CD4-positive, alpha-beta T cell treated with Interleukin-15 for 1 hour (primary cell): ENCODE results near the gene TRAPPC5.

ENCODE experiments used
- DNase-seq: peaks from one replicate; pipeline ENCODE4 v3.0.0-alpha.2; 2020

Gene TRAPPC5

DNA sequence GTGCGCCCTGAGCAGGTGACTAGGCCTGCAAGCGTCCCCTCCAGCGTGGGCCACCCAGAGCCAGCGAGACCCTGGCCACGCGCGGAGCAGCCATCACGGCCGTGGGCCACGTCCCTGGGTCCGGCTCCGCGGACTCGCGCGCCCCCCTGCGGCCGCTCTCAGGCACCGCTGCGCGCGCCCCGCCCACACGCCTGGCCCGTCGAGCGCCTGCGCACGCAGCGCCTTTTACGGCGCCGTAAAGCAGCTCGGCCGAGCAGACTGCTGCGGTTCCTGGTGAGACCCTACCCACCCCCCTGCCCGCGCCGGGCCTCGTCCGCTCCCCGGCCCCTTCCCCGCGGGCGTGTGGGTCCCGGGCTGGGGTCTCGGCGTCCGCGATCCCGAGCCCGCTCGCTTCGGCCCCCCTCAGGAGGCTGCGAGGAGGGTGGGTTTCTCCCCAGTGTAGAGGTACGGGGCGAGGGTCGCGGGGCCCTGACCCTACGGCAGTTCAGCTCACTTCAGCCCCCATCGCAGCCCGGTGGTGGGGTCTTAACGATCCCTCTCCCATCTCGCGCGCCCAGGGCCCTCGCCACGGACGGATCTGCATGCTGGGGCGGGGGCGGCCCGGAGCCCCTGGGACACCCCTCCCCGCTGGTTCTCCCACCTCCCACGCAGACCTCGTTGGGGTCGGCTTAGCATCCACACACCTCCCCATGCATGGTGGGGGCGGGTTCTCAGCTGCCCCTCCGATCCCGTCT, at the start of gene TRAPPC5:
Gene TRAPPC5 (plus strand): TSS at position 228 of the 734 bp plus-strand sequence. CDS start 1,421 bp downstream, outside the sequence.
- peak; percentile 90 for DNase-seq

GRCh38 chr19:7631577-7631976, 49.1 kb upstream of the TRAPPC5 start:
- no peak for DNase-seq

GRCh38 chr19:7632340-7633203, 48.1 kb upstream of the TRAPPC5 start:
- no peak for DNase-seq

DNA sequence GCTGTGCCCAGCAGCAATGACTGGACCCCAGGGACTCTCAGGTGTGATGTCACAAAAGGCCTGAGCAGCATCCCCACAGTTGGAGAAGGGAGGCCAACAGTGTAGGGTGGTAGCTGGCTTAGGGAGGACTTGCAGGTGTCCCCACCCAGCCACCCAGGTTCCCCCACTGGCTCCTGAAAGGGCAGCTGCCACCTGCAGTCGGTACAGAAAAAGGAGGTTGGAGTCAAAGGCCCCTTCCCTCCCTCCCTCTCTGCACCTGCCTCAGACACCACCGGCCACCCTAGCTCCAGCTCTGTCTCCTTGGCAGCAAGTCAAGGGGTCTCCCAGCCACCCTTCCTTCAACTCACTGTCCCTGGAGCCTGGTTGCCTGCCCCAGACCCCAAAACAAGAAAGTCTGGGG, 46.9 kb upstream of the TRAPPC5 start, which contains the start of gene PCP2:
Gene PCP2 (minus strand): TSS at position 22 of the 400 bp plus-strand sequence. CDS start 262 bp downstream, outside the sequence.
- no peak for DNase-seq

DNA sequence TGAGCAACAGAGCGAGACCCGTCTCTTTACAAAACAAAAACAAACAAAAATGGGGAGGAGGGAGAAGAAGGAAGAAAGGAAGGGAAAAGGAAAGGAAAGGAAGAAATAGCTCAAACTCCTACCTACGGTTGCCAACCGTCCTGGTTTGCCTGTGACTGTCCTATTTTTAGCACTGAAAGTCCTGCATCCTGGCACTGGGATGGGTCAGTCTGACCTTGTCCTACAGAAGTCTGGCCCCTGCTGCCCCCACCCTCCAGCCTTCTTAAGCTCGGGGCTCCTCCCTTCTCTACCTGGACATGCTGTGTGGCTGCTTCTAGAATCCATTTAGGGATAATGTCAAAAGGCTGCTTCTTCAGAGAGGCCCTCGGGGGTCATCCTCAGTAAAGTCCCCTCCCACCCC, 45.0 kb upstream of the TRAPPC5 start:
- no peak for DNase-seq

- DNase-seq, result no peak
Observed at GRCh38 chr19:7636317-7636690, 44.3 kb upstream of the TRAPPC5 start.

DNA sequence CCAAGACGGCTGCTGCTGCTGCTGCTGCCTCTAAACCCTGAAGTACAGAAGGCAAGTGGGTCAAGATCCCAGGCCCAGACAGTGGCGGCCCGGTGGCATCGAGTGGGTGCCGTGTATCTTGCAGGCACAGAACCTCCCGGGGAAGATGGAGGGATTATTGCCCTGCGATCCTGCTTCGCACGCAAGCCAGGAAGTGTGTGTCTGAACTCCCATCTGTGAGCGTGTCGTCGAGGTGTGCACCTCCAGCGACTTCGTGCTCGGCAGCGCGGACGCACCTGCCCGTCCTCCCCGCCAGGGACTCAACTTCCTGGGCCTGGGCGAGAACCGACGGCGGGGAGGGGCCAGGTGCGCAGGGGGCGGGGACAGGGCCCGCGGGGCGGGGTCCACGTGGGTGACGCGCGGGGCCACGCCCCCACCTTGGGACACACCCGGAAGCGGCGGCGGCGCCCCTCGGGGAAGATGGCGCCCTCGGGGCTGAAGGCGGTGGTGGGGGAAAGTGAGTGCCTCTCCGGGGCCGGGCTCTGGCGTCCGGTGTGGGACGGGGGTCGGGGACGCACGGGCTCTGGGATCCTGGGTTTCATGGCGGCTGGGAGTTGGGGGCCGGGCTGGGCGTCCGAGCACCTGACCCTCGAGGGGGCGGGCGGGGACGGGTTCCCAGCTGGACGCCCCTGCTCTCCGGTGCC, 43.8 kb upstream of the TRAPPC5 start, which contains the start of gene STXBP2:
Gene STXBP2 (plus strand): TSS at position 420 of the 683 bp plus-strand sequence. CDS start 40 bp downstream, at position 460.
- DNase-seq, result peak; percentile 92

DNA sequence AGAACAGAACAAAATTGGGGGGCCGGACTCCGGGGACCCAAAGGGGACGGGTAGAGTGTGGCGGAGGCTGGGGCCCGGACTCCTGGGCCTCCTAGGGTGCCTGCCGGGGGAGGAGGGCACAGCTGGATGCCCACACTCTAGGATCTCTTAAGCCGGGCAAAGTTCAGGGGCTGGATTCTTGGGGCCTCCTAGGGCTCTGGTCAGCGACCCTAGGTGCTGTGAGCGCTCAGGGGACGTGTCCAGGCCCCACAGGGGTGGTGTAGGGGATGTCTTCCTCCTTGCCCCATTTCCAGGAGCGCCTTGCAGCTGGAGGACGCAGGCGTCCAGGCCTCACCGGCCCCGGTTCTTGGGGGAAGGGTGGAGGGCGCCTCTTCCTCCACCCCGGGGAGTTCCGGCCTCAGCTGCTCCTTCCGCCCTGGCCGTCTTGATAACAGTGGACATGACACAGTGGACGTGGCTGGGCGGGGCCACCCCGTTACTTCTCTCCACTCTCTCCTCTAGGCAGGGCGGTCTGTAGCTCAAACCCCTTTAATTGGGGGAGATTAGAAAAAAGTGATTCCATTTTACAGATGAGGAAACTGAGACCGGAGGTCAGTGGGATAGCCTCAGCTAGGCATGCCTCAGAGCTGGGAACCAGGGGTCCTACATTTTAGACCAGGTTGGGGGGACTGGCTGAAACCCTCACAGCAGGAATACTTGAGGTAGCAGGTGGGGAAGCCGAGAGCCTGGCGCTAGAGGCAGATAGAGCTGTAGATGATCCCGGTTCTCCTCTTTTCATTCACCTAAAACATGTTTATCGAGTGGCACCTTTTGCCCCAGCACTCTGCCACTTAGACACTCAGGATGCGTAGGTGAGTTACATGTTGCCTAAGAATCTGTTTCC, 43.0 kb upstream of the TRAPPC5 start:
- peak; percentile 71 for DNase-seq

GRCh38 chr19:7638802-7639465, 41.7 kb upstream of the TRAPPC5 start:
- no peak for DNase-seq

- DNase-seq, result no peak
Observed at GRCh38 chr19:7639863-7640348, 40.7 kb upstream of the TRAPPC5 start.

DNA sequence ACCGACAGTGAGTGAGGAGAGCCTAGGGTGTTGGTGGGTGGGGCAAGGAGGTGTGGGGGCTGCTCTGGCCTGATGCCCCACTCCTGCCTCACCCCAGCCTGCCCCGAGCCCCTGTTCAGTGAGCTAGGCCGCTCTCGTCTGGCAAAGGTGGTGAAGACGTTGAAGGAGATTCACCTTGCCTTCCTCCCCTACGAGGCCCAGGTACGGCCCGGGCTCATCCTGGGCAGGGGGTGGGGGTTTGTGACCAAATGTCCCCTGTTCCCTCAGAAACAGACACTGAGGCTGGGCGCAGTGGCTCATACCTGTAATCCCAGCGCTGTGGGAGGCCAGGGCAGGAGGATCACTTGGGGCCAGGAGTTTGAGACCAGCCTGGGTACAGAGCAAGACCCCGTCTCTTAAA, 39.8 kb upstream of the TRAPPC5 start:
- DNase-seq, result no peak

DNA sequence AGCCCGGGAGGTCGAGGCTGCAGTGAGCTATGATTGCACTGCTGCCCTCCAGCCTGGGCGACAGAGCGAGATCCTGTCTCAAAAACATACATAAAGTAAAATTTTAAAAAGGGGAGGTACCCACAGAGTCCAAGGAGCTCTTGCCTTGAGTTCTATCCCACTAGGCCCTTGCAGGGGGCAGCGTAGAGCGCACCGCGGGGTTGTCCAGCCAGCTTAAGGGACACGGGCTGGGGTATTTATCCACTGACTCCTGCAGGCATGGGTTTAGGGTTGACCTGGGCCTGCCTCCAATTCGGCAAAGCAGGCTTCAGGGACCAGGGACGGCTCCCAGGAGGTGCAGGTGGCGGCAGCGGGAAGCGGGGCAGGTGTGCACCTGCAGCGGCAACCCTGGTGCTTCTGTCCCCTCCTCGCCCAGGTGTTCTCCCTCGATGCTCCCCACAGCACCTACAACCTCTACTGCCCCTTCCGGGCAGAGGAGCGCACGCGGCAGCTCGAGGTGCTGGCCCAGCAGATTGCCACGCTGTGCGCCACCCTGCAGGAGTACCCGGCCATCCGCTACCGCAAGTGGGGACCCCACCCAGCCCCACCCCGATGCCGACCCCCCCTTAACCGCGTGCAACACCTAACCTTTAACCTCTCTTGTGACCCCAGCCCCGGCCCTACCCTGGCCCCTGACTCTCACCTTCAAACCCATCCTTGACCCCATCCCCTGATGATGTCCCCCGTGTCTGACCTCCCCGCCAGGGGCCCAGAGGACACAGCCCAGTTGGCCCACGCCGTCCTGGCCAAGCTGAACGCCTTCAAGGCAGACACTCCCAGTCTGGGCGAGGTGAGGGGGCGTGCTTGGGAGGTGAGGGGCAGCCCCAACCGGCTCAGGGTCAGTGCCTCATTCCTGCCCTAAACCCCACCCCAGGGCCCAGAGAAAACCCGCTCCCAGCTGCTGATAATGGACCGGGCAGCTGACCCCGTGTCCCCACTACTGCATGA, 39.0 kb upstream of the TRAPPC5 start:
- no peak for DNase-seq

DNA sequence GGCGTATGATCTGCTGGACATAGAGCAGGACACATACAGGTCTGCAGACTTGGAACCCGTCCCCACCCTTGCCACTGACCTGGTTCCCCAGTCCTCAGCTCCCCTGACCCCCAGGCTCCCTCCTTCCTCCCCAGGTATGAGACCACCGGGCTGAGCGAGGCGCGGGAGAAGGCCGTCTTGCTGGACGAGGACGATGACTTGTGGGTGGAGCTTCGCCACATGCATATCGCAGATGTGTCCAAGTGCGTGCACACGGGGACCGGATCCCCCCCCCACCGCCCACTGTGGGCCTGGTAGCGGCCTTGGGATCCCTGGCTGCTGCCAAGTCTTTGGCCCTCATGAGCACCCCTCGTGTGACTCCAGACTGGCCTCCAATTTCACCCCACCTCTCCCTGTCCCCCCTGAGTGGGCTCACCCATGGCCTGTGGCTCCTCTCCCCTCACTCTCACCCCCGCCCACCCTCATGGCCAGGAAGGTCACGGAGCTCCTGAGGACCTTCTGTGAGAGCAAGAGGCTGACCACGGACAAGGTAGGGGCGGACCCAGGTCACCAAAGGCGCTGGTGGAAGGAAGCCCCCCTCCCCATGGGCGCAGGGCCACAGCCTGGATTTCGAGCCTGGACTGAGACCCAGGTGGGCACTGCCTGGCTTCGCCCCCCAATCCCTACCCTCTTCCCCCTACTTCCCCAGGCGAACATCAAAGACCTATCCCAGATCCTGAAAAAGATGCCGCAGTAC, 38.2 kb upstream of the TRAPPC5 start:
- no peak for DNase-seq

- no peak for DNase-seq
Observed at GRCh38 chr19:7643031-7643415, 37.6 kb upstream of the TRAPPC5 start.

- peak; percentile 37 for DNase-seq
Observed at GRCh38 chr19:7643629-7644549, 36.7 kb upstream of the TRAPPC5 start.

DNA sequence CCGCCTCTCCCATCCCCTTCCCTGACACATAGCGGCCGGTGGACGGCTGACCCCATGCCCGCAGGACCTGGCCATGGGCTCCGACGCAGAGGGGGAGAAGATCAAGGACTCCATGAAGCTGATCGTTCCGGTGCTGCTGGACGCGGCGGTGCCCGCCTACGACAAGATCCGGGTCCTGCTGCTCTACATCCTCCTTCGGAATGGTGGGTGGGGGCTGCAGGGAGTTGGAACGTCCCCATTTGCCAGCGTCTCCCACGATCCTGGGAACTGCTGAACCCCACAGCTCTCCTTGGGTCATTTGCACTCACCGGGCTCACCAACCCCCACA, 36.1 kb upstream of the TRAPPC5 start:
- no peak for DNase-seq

DNA sequence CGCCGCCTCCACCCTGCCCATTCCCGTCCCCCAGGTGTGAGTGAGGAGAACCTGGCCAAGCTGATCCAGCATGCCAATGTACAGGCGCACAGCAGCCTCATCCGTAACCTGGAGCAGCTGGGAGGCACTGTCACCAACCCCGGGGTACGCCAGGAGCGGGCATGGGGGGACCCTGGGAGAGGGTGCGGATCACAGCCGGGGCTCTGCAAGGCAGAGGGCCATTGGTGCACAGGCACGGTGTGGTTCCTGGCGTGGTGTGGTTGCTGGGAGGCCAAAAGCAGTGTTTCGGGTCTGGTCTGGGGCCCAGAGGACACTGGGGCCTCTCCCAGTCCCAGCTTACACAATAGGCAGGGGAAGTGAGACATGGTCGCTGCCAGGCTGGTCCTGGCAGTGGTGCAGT, 35.5 kb upstream of the TRAPPC5 start:
- DNase-seq, result peak; percentile 38

- no peak for DNase-seq
Observed at GRCh38 chr19:7645656-7646425, 34.8 kb upstream of the TRAPPC5 start.
